Measurements from ENCODE around the gene MYL10.

MYL10 gene

GRCh38 chr7:101581891-101582290 is 47.2 kb downstream of the MYL10 start:
- no peak overlapping the region for H3K27ac ChIP-seq
- no peak overlapping the region for H3K4me3 ChIP-seq (IDR thresholded peaks at IDR 0.05; ENCODE audit: insufficient read depth, low read depth, low read length)
- H3K36me3 ChIP-seq (ENCODE audit: insufficient read depth), result no peaks in the 10 kb centered on the region
- H4K20me1 ChIP-seq (ENCODE audit: insufficient read depth), result no peaks in the 10 kb centered on the region
- no peak overlapping the region for H3K9ac ChIP-seq
- no peak overlapping the region for H3K4me2 ChIP-seq
- H3K27me3 ChIP-seq (ENCODE audit: insufficient read depth, low read depth), result no peaks in the 10 kb centered on the region; the same call in 1 of the 2 replicates
- H2AFZ ChIP-seq (ENCODE audit: low read depth), result no peak overlapping the region
- no peak for TF ChIP-seq CTCF (conservative IDR thresholded peaks at IDR 0.05; ENCODE audit: low read depth, low read length)
- no peaks in the 10 kb centered on the region for H3K4me1 ChIP-seq (ENCODE audit: low read depth, poor library complexity, severe bottlenecking)
- H3K79me2 ChIP-seq (ENCODE audit: insufficient read depth, low read depth), result no peaks in the 10 kb centered on the region

- Histone ChIP-seq H4K20me1 (ENCODE audit: insufficient read depth) (no peaks in the 10 kb centered on the region), H3K9ac (no peak overlapping the region), H3K4me1 (ENCODE audit: low read depth, poor library complexity, severe bottlenecking) (no peaks in the 10 kb centered on the region), H3K4me3 (IDR thresholded peaks at IDR 0.05; ENCODE audit: insufficient read depth, low read depth, low read length) (no peak overlapping the region), H3K79me2 (ENCODE audit: insufficient read depth, low read depth) (no peaks in the 10 kb centered on the region), H3K36me3 (ENCODE audit: insufficient read depth) (no peaks in the 10 kb centered on the region), H2AFZ (ENCODE audit: low read depth) (no peak overlapping the region), H3K4me2 (no peak overlapping the region), H3K27me3 (ENCODE audit: insufficient read depth, low read depth) (no peaks in the 10 kb centered on the region; the same call in 1 of the 2 replicates), H3K27ac (no peak overlapping the region)
- no peak for TF ChIP-seq CTCF (conservative IDR thresholded peaks at IDR 0.05; ENCODE audit: low read depth, low read length)
These were observed 48.5 kb downstream of the MYL10 start for GRCh38 chr7:101580596-101580995.

- Histone ChIP-seq H4K20me1 (ENCODE audit: insufficient read depth) (no peaks in the 10 kb centered on the region), H3K36me3 (ENCODE audit: insufficient read depth) (no peaks in the 10 kb centered on the region), H2AFZ (ENCODE audit: low read depth) (no peak overlapping the region), H3K4me3 (IDR thresholded peaks at IDR 0.05; ENCODE audit: insufficient read depth, low read depth, low read length) (no peak overlapping the region), H3K4me2 (no peak overlapping the region), H3K9ac (no peak overlapping the region), H3K27ac (no peak overlapping the region), H3K4me1 (ENCODE audit: low read depth, poor library complexity, severe bottlenecking) (no peaks in the 10 kb centered on the region), H3K79me2 (ENCODE audit: insufficient read depth, low read depth) (no peaks in the 10 kb centered on the region), H3K27me3 (ENCODE audit: insufficient read depth, low read depth) (no peaks in the 10 kb centered on the region; the same call in 1 of the 2 replicates)
- no peak for TF ChIP-seq CTCF (conservative IDR thresholded peaks at IDR 0.05; ENCODE audit: low read depth, low read length)
These were observed 50.5 kb downstream of the MYL10 start for GRCh38 chr7:101578552-101578951.

GRCh38 chr7:101576998-101577397 is 52.1 kb downstream of the MYL10 start:
- H3K36me3 ChIP-seq (ENCODE audit: insufficient read depth), result no peaks in the 10 kb centered on the region
- H2AFZ ChIP-seq (ENCODE audit: low read depth), result no peak overlapping the region
- TF ChIP-seq CTCF (conservative IDR thresholded peaks at IDR 0.05; ENCODE audit: low read depth, low read length), result no peak
- no peaks in the 10 kb centered on the region for H3K79me2 ChIP-seq (ENCODE audit: insufficient read depth, low read depth)
- no peaks in the 10 kb centered on the region for H3K27me3 ChIP-seq (ENCODE audit: insufficient read depth, low read depth)
- no peak overlapping the region for H3K9ac ChIP-seq
- H3K4me2 ChIP-seq, result no peak overlapping the region
- H4K20me1 ChIP-seq (ENCODE audit: insufficient read depth), result no peaks in the 10 kb centered on the region
- H3K27ac ChIP-seq, result no peak overlapping the region
- no peak overlapping the region for H3K4me3 ChIP-seq (IDR thresholded peaks at IDR 0.05; ENCODE audit: insufficient read depth, low read depth, low read length)
- no peaks in the 10 kb centered on the region for H3K4me1 ChIP-seq (ENCODE audit: low read depth, poor library complexity, severe bottlenecking)

Data from KMS-11 (cell line).